CD4-positive, alpha-beta memory T cell (primary cell): ENCODE data around the gene ANKRD55. TPM values are rescaled to one million over a fixed set of nuclear protein-coding genes. Genes with fewer than 3 reads are reported as not detected.

Source experiments
- CTCF ChIA-PET: fragments of 350-600 bp; sonication (Branson Sonifier 250); formaldehyde crosslinking; loops from one replicate; lab custom pipeline; 2021; ENCODE audit warnings: inconsistent platforms; ENCODE audit not compliant: partially characterized antibody; lab: Charles Lee
- POLR2A ChIA-PET: fragments of 350-600 bp; sonication (Branson Sonifier 250); formaldehyde crosslinking; loops from one replicate; lab custom pipeline; 2021; ENCODE audit not compliant: partially characterized antibody; lab: Charles Lee
- DNase-seq, 5 donors: peaks; one replicate each; pipeline versions ENCODE4 v3.0.0 to v3.0.0-alpha.2; 2020 to 2022; ENCODE audit warnings: mixed read lengths in 1 of 5
- H3K27ac ChIP-seq: one replicate; pipeline ENCODE4 v1.7.0; 2013; ENCODE audit warnings: low read depth, low read length
- H3K27me3 ChIP-seq: 2 replicates; pipeline ENCODE4 v1.7.0; 2013; ENCODE audit warnings: mild to moderate bottlenecking, low read length, moderate library complexity; ENCODE audit not compliant: insufficient read depth
- H3K36me3 ChIP-seq: 2 replicates; pipeline ENCODE4 v1.7.0; 2013; ENCODE audit warnings: mild to moderate bottlenecking, low read length, moderate library complexity; ENCODE audit not compliant: insufficient read depth
- H3K4me1 ChIP-seq: 2 replicates; pipeline ENCODE4 v1.7.0; 2013; ENCODE audit warnings: mild to moderate bottlenecking, low read length, moderate library complexity; ENCODE audit not compliant: insufficient read depth
- H3K4me3 ChIP-seq, 2 donors: one replicate each; pipeline ENCODE4 v1.7.0; 2013; ENCODE audit warnings: low read length in 2 of 2, mild to moderate bottlenecking in 1 of 2
- H3K9me3 ChIP-seq, 2 donors: one replicate each; pipeline ENCODE4 v1.7.0; 2013; ENCODE audit warnings: low read length in 2 of 2, control low read depth in 1 of 2; ENCODE audit not compliant: control insufficient read depth in 1 of 2
- H3K27ac Mint-ChIP-seq, 7 donors: one replicate each; pipeline ENCODE4 v1.8.0; 2020 to 2021; ENCODE audit warnings: mixed read lengths in 7 of 7, mild to moderate bottlenecking in 6 of 7, inconsistent platforms in 3 of 7, moderate library complexity in 3 of 7
- H3K27me3 Mint-ChIP-seq, 2 donors: one replicate each; pipeline ENCODE4 v1.8.0; 2020 to 2021; ENCODE audit warnings: mixed read lengths in 2 of 2
- H3K36me3 Mint-ChIP-seq, 2 donors: one replicate each; pipeline ENCODE4 v1.8.0; 2020 to 2021; ENCODE audit warnings: mixed read lengths in 2 of 2, inconsistent platforms in 1 of 2, mild to moderate bottlenecking in 1 of 2
- H3K4me1 Mint-ChIP-seq, 4 donors: one replicate each; pipeline ENCODE4 v1.8.0; 2020 to 2021; ENCODE audit warnings: mixed read lengths in 4 of 4, mild to moderate bottlenecking in 1 of 4
- H3K4me3 Mint-ChIP-seq, 8 donors: one replicate each; pipeline ENCODE4 v1.8.0; 2020 to 2021; ENCODE audit warnings: mixed read lengths in 8 of 8, mild to moderate bottlenecking in 7 of 8, moderate library complexity in 6 of 8, inconsistent platforms in 3 of 8
- H3K9me3 Mint-ChIP-seq, 8 donors: one replicate each; pipeline ENCODE4 v1.8.0; 2020 to 2021; ENCODE audit warnings: mixed read lengths in 8 of 8, mild to moderate bottlenecking in 5 of 8, inconsistent platforms in 3 of 8, moderate library complexity in 1 of 8
- intact Hi-C: fragments of 100-400 bp; cut with micrococcal nuclease; formaldehyde crosslinking; loops from one replicate; pipeline ENCODE4 v1.15.1; 2023
- polyA plus RNA-seq, 2 donors: library from polyadenylated mRNA; unstranded; fragments of 300-500 nt; fragmentation: Illumina TruSeq; gene quantifications; one replicate each; pipeline ENCODE4 v1.2.3, GENCODE V29; 2021
- total RNA-seq, 2 experiments: library from RNA; stranded (reverse); gene quantifications; one replicate each; pipeline ENCODE4 v1.2.3, GENCODE V29; 2021

Gene ANKRD55
- total and polyA plus RNA-seq, 4 experiments from 2014 or later = 8.3 to 17.8 (median 12.3) TPM

GRCh38 chr5:56175488-56175887 is 57.6 kb downstream of the ANKRD55 start:
- no peak for DNase-seq
- Histone ChIP-seq H3K27me3 (no peaks in the 10 kb centered on the region), H3K36me3 (no peaks in the 10 kb centered on the region), H3K9me3 (no peaks in the 10 kb centered on the region), H3K4me3 (no peak overlapping the region), H3K27ac (no peak overlapping the region), H3K4me1 (no peaks in the 10 kb centered on the region)
- Mint-ChIP-seq H3K27me3 (peaks cover 0 to 4% of the 10 kb centered on the region in 2 donors), H3K4me1 (no peaks in the 10 kb centered on the region), H3K4me3 (no peak overlapping the region), H3K9me3 (peaks cover 0 to 3% (median 0%) of the 10 kb centered on the region in 8 donors), H3K36me3 (no peaks in the 10 kb centered on the region), H3K27ac (no peak overlapping the region)
- POLR2A ChIA-PET = no interaction called here
- intact Hi-C loops = no loop called here
- CTCF ChIA-PET = no interaction called here

GRCh38 chr5:56175021-56175420 is 58.1 kb downstream of the ANKRD55 start:
- H3K4me3 ChIP-seq = no peak overlapping the region
- Mint-ChIP-seq H3K4me3 (no peak overlapping the region), H3K36me3 (no peaks in the 10 kb centered on the region), H3K27me3 (peaks cover 0 to 4% of the 10 kb centered on the region in 2 donors), H3K9me3 (peaks cover 0 to 3% (median 0%) of the 10 kb centered on the region in 8 donors), H3K4me1 (no peaks in the 10 kb centered on the region), H3K27ac (no peak overlapping the region)
- DNase-seq = no peak
- H3K27ac ChIP-seq = no peak overlapping the region
- intact Hi-C loops = no loop called here
- no peaks in the 10 kb centered on the region for H3K4me1 ChIP-seq
- H3K9me3 ChIP-seq = no peaks in the 10 kb centered on the region
- POLR2A ChIA-PET = no interaction called here
- H3K27me3 ChIP-seq = no peaks in the 10 kb centered on the region
- CTCF ChIA-PET = no interaction called here
- no peaks in the 10 kb centered on the region for H3K36me3 ChIP-seq

- POLR2A ChIA-PET = no interaction called here
Measured at GRCh38 chr5:56172241-56172640, 60.9 kb downstream of the ANKRD55 start.

GRCh38 chr5:56170557-56170956 is 62.6 kb downstream of the ANKRD55 start:
- CTCF ChIA-PET = no interaction called here
- Mint-ChIP-seq H3K4me1 (peaks cover 11 to 15% (median 14%) of the 10 kb centered on the region in 4 donors), H3K4me3 (no peak overlapping the region), H3K27me3 (peaks cover 0 to 6% of the 10 kb centered on the region in 2 donors), H3K9me3 (peaks cover 0 to 3% (median 0%) of the 10 kb centered on the region in 8 donors), H3K27ac (no peak overlapping the region), H3K36me3 (no peaks in the 10 kb centered on the region)
- no peaks in the 10 kb centered on the region for H3K36me3 ChIP-seq
- intact Hi-C loops = no loop called here
- no peak for DNase-seq
- H3K4me1 ChIP-seq = peaks cover 9% of the 10 kb centered on the region
- H3K9me3 ChIP-seq = no peaks in the 10 kb centered on the region
- no peak overlapping the region for H3K4me3 ChIP-seq
- POLR2A ChIA-PET = interaction anchor here (0.6 to 1.1 kb wide), 3 partner anchors 32 to 212 kb away, joined by 3 to 6 read pairs (median 5); no protein-coding TSS in a partner anchor
- no peaks in the 10 kb centered on the region for H3K27me3 ChIP-seq
- no peak overlapping the region for H3K27ac ChIP-seq

More at GRCh38 chr5:56172241-56172640, 60.9 kb downstream of the ANKRD55 start:
- no peak overlapping the region for H3K27ac Mint-ChIP-seq
- H3K27me3 ChIP-seq = no peaks in the 10 kb centered on the region
- H3K36me3 Mint-ChIP-seq = no peaks in the 10 kb centered on the region
- H3K27ac ChIP-seq = no peak overlapping the region
- peaks cover 0 to 3% (median 0%) of the 10 kb centered on the region in 8 donors for H3K9me3 Mint-ChIP-seq
- H3K36me3 ChIP-seq = no peaks in the 10 kb centered on the region
- no peak overlapping the region for H3K4me3 Mint-ChIP-seq
- no peak for DNase-seq
- H3K9me3 ChIP-seq = no peaks in the 10 kb centered on the region
- H3K4me1 Mint-ChIP-seq = peaks cover 10 to 14% (median 12%) of the 10 kb centered on the region in 4 donors
- peaks cover 0 to 6% of the 10 kb centered on the region in 2 donors for H3K27me3 Mint-ChIP-seq
- peaks cover 9% of the 10 kb centered on the region for H3K4me1 ChIP-seq
- intact Hi-C loops = no loop called here
- CTCF ChIA-PET = no interaction called here
- H3K4me3 ChIP-seq = no peak overlapping the region

- no peak for DNase-seq
- Mint-ChIP-seq H3K9me3 (peaks cover 0 to 3% (median 0%) of the 10 kb centered on the region in 8 donors), H3K4me1 (peaks cover 11 to 15% (median 14%) of the 10 kb centered on the region in 4 donors), H3K27ac (no peak overlapping the region), H3K27me3 (peaks cover 0 to 4% of the 10 kb centered on the region in 2 donors), H3K4me3 (no peak overlapping the region), H3K36me3 (no peaks in the 10 kb centered on the region)
- Histone ChIP-seq H3K9me3 (no peaks in the 10 kb centered on the region), H3K4me3 (no peak overlapping the region), H3K4me1 (peaks cover 9% of the 10 kb centered on the region), H3K36me3 (no peaks in the 10 kb centered on the region), H3K27me3 (no peaks in the 10 kb centered on the region), H3K27ac (no peak overlapping the region)
- ChIA-PET POLR2A (interaction anchor here (0.6 to 1.1 kb wide), 3 partner anchors 32 to 212 kb away, joined by 3 to 6 read pairs (median 5); no protein-coding TSS in a partner anchor), CTCF (no interaction called here)
- intact Hi-C loops = no loop called here
Measured at GRCh38 chr5:56169949-56170348, 63.2 kb downstream of the ANKRD55 start.

GRCh38 chr5:56169281-56169680 is 63.8 kb downstream of the ANKRD55 start:
- no peak overlapping the region for H3K27ac ChIP-seq
- no peaks in the 10 kb centered on the region for H3K36me3 ChIP-seq
- H3K27me3 ChIP-seq = no peaks in the 10 kb centered on the region
- Mint-ChIP-seq H3K4me3 (no peak overlapping the region), H3K27me3 (peaks cover 0 to 4% of the 10 kb centered on the region in 2 donors), H3K4me1 (peaks cover 11 to 15% (median 14%) of the 10 kb centered on the region in 4 donors), H3K27ac (no peak overlapping the region), H3K9me3 (peaks cover 0 to 3% (median 0%) of the 10 kb centered on the region in 8 donors), H3K36me3 (no peaks in the 10 kb centered on the region)
- POLR2A ChIA-PET = interaction anchor here (0.9 kb wide), 1 partner anchor 8 kb away, joined by 3 read pairs; no protein-coding TSS in a partner anchor
- H3K9me3 ChIP-seq = no peaks in the 10 kb centered on the region
- intact Hi-C loops = no loop called here
- no peak for DNase-seq
- H3K4me3 ChIP-seq = no peak overlapping the region
- H3K4me1 ChIP-seq = peaks cover 9% of the 10 kb centered on the region
- CTCF ChIA-PET = no interaction called here

- no peaks in the 10 kb centered on the region for H3K36me3 Mint-ChIP-seq
- H3K27me3 ChIP-seq = no peaks in the 10 kb centered on the region
- ChIA-PET POLR2A (no interaction called here), CTCF (no interaction called here)
- H3K9me3 ChIP-seq = no peaks in the 10 kb centered on the region
- peaks cover 9% of the 10 kb centered on the region for H3K4me1 ChIP-seq
- H3K4me3 ChIP-seq = no peak overlapping the region
- intact Hi-C loops = no loop called here
- DNase-seq = peak in 1 of 5 donors; percentile 19
- peak overlapping the region in 2 of 7 donors; percentile 34 to 38 for H3K27ac Mint-ChIP-seq
- peaks cover 0 to 2% (median 0%) of the 10 kb centered on the region in 8 donors for H3K9me3 Mint-ChIP-seq
- H3K27ac ChIP-seq = no peak overlapping the region
- peaks cover 13 to 22% (median 16%) of the 10 kb centered on the region in 4 donors for H3K4me1 Mint-ChIP-seq
- peak overlapping the region; percentile 60 to 78 (median 72) for H3K4me3 Mint-ChIP-seq
- H3K36me3 ChIP-seq = no peaks in the 10 kb centered on the region
- H3K27me3 Mint-ChIP-seq = peaks cover 0 to 4% of the 10 kb centered on the region in 2 donors
Measured at GRCh38 chr5:56168066-56168478, 65.1 kb downstream of the ANKRD55 start.
